Activated CD4-positive, CD25-positive, alpha-beta regulatory T cell treated with anti-CD3 and anti-CD28 coated beads, Interleukin-2, amount 50 U/mL, for 72 hours (primary cell): ENCODE results near the gene RAB34.
"Not testable (repeated sequence)": the region's sequence is repeated elsewhere in the genome, so short reads cannot be mapped to it uniquely, and the experiment has no call there.

Source experiments
- DNase-seq: peaks from one replicate; pipeline ENCODE4 v3.0.0; 2021

Gene RAB34

GRCh38 chr17:28726627-28727491 is 9.2 kb upstream of the RAB34 start:
- DNase-seq = peak; percentile 91

- peak; percentile 82 for DNase-seq
Observed at GRCh38 chr17:28726226-28726626, 8.6 kb upstream of the RAB34 start, which contains the start of gene TLCD1. TSS of gene TLCD1 (minus strand) at chr17:28726233. CDS start at chr17:28726097, 136 bp downstream.

- DNase-seq = no peak
Observed at GRCh38 chr17:28725660-28726225, 8.1 kb upstream of the RAB34 start.

- no peak for DNase-seq
Observed at GRCh38 chr17:28725166-28725659, 7.5 kb upstream of the RAB34 start.

GRCh38 chr17:28724500-28725165 is 7.0 kb upstream of the RAB34 start:
- no peak for DNase-seq

- DNase-seq = not testable (repeated sequence)
Observed at GRCh38 chr17:28723836-28724499, 6.3 kb upstream of the RAB34 start.

- DNase-seq = no peak
Observed at GRCh38 chr17:28723159-28723835, 5.6 kb upstream of the RAB34 start.

GRCh38 chr17:28722417-28723158 is 4.9 kb upstream of the RAB34 start:
- DNase-seq = no peak

GRCh38 chr17:28720997-28721329 is 3.3 kb upstream of the RAB34 start:
- DNase-seq = not testable (repeated sequence)

- DNase-seq = no peak
Observed at GRCh38 chr17:28720247-28720996, 2.8 kb upstream of the RAB34 start.

GRCh38 chr17:28719021-28719433 is 1.4 kb upstream of the RAB34 start:
- DNase-seq = no peak

- DNase-seq = no peak
Observed at GRCh38 chr17:28718333-28719020, 809 bp upstream of the RAB34 start.

GRCh38 chr17:28716740-28717577 is 709 bp downstream of the RAB34 start:
- no peak for DNase-seq

GRCh38 chr17:28715217-28715616 is 2.5 kb downstream of the RAB34 start:
- DNase-seq = no peak

GRCh38 chr17:28714281-28714680 is 3.4 kb downstream of the RAB34 start:
- DNase-seq = no peak

- no peak for DNase-seq
Observed at GRCh38 chr17:28712705-28713415, 4.8 kb downstream of the RAB34 start.

- peak; percentile 65 for DNase-seq
Observed at GRCh38 chr17:28712032-28712704, 5.5 kb downstream of the RAB34 start.

- DNase-seq = no peak
Observed at GRCh38 chr17:28711723-28712031, 6.0 kb downstream of the RAB34 start, which contains the start of gene PROCA1. TSS of gene PROCA1 (minus strand) at chr17:28711888. CDS start at chr17:28711660, 228 bp downstream.
